GM19035 (cell line): ENCODE data around the gene FMO5.
"Not testable (repeated sequence)": the region's sequence is repeated elsewhere in the genome, so short reads cannot be mapped to it uniquely, and the experiment has no call there.

Experiments used
- ATAC-seq: cut with Tn5 transposase; IDR thresholded peaks from one replicate; pipeline ENCODE4 v1.9.1; 2021; ENCODE audit not compliant: unreplicated experiment

FMO5 gene

GRCh38 chr1:147157116-147157515 lies 68.0 kb downstream of the FMO5 start:
- not testable (repeated sequence) for ATAC-seq

- ATAC-seq, result no peak
Observed at GRCh38 chr1:147156642-147157041, 68.5 kb downstream of the FMO5 start.

DNA sequence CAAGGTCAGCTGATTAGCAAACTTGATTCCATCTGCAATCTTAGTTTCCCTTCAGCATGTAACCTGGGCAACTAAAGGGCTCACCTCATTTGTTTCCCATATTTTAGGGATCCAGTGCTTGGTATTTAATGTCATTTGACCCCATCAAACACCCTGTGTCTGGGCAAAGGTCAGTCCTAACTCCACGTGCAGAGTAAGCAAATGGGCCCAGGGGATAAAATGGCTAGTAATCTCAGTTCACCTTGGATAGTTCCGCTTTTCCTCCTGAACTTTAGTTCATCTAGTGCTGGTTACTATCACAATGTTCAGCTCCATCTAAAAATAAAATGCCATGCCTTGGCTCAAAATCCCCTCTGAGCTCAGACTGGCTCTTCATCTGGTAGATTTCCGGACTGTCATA lies 72.4 kb downstream of the FMO5 start:
- no peak for ATAC-seq

GRCh38 chr1:147151244-147151643 lies 73.9 kb downstream of the FMO5 start:
- ATAC-seq, result no peak

- ATAC-seq, result no peak
Observed at GRCh38 chr1:147142886-147143285, 82.3 kb downstream of the FMO5 start.
